ENCODE results near the gene BCL11A.
A peak's percentile ranks its signal among the peaks of the same experiment; 100 is the strongest.

Gene BCL11A

GRCh38 chr2:60556576-60557485 is 3.4 kb upstream of the BCL11A start:
- no peak for TF ChIP-seq CTCF (IDR thresholded peaks at IDR 0.05; ENCODE audit: poor library complexity, severe bottlenecking)
- H3K4me3 ChIP-seq (ENCODE audit: severe bottlenecking), result no peak overlapping the region
- DNase-seq (ENCODE audit: low spot score), result no peak
- H3K9me3 ChIP-seq (ENCODE audit: severe bottlenecking), result no peaks in the 10 kb centered on the region
- ATAC-seq (ENCODE audit: low read depth), result no peak
- no peaks in the 10 kb centered on the region for H3K36me3 ChIP-seq (ENCODE audit: low read depth)
- H3K27ac ChIP-seq (ENCODE audit: poor library complexity, severe bottlenecking), result no peak overlapping the region
- peaks cover 67% of the 10 kb centered on the region for H3K27me3 ChIP-seq (ENCODE audit: insufficient read depth, poor library complexity, severe bottlenecking)
- H3K4me1 ChIP-seq (ENCODE audit: insufficient read depth, poor library complexity, severe bottlenecking), result no peaks in the 10 kb centered on the region

GRCh38 chr2:60556175-60556574 is 2.7 kb upstream of the BCL11A start:
- no peak overlapping the region for H3K4me3 ChIP-seq (ENCODE audit: severe bottlenecking)
- no peak for TF ChIP-seq CTCF (IDR thresholded peaks at IDR 0.05; ENCODE audit: poor library complexity, severe bottlenecking)
- H3K9me3 ChIP-seq (ENCODE audit: severe bottlenecking), result no peaks in the 10 kb centered on the region
- H3K27me3 ChIP-seq (ENCODE audit: insufficient read depth, poor library complexity, severe bottlenecking), result peaks cover 67% of the 10 kb centered on the region
- H3K4me1 ChIP-seq (ENCODE audit: insufficient read depth, poor library complexity, severe bottlenecking), result no peaks in the 10 kb centered on the region
- no peaks in the 10 kb centered on the region for H3K36me3 ChIP-seq (ENCODE audit: low read depth)
- H3K27ac ChIP-seq (ENCODE audit: poor library complexity, severe bottlenecking), result no peak overlapping the region
- no peak for DNase-seq (ENCODE audit: low spot score)
- no peak for ATAC-seq (ENCODE audit: low read depth)

- Histone ChIP-seq H3K27ac (ENCODE audit: poor library complexity, severe bottlenecking) (no peak overlapping the region), H3K27me3 (ENCODE audit: insufficient read depth, poor library complexity, severe bottlenecking) (peaks cover 67% of the 10 kb centered on the region), H3K36me3 (ENCODE audit: low read depth) (no peaks in the 10 kb centered on the region), H3K9me3 (ENCODE audit: severe bottlenecking) (no peaks in the 10 kb centered on the region), H3K4me3 (ENCODE audit: severe bottlenecking) (peak overlapping the region; percentile 50), H3K4me1 (ENCODE audit: insufficient read depth, poor library complexity, severe bottlenecking) (no peaks in the 10 kb centered on the region)
- TF ChIP-seq CTCF (IDR thresholded peaks at IDR 0.05; ENCODE audit: poor library complexity, severe bottlenecking), result no peak
- no peak for DNase-seq (ENCODE audit: low spot score)
- no peak for ATAC-seq (ENCODE audit: low read depth)
These were observed 2.3 kb upstream of the BCL11A start for GRCh38 chr2:60555783-60556139.

- Histone ChIP-seq H3K27ac (ENCODE audit: poor library complexity, severe bottlenecking) (no peak overlapping the region), H3K36me3 (ENCODE audit: low read depth) (no peaks in the 10 kb centered on the region), H3K9me3 (ENCODE audit: severe bottlenecking) (no peaks in the 10 kb centered on the region), H3K4me3 (ENCODE audit: severe bottlenecking) (peak overlapping the region; percentile 50), H3K27me3 (ENCODE audit: insufficient read depth, poor library complexity, severe bottlenecking) (peaks cover 63% of the 10 kb centered on the region), H3K4me1 (ENCODE audit: insufficient read depth, poor library complexity, severe bottlenecking) (no peaks in the 10 kb centered on the region)
- peak; percentile 18 for ATAC-seq (ENCODE audit: low read depth)
- peak; percentile 41 for TF ChIP-seq CTCF (IDR thresholded peaks at IDR 0.05; ENCODE audit: poor library complexity, severe bottlenecking)
- DNase-seq (ENCODE audit: low spot score), result peak; percentile 64
These were observed 1.8 kb upstream of the BCL11A start for GRCh38 chr2:60555066-60555782.

Data from RWPE2 (cell line).